Panc1 (cell line): ENCODE measurements around the gene POU2F1. TPM values are rescaled to one million over a fixed set of nuclear protein-coding genes. Genes with fewer than 3 reads are reported as not detected.
A peak's percentile ranks its signal among the peaks of the same experiment; 100 is the strongest.

Experiments
- ATAC-seq: fragments of 200-7000 bp; cut with Tn5 transposase; 2 replicates; pipeline ENCODE4 v1.9.1; 2020; ENCODE audit warnings: mild to moderate bottlenecking, moderate library complexity
- BruUV-seq: library from RNA; stranded (reverse); fragments of 400-500 nt; replicated peaks from 2 replicates; lab custom pipeline; 2021; lab: Mats Ljungman, UMichigan
- CTCF ChIA-PET: fragments of 300-600 bp; sonication (Branson Sonifier 250); formaldehyde crosslinking; loops from one replicate; lab custom pipeline; 2022; ENCODE audit warnings: antibody characterized with exemption; lab: Charles Lee
- POLR2A ChIA-PET: fragments of 300-600 bp; sonication (Branson Sonifier 250); formaldehyde crosslinking; loops from one replicate; lab custom pipeline; 2022; ENCODE audit warnings: antibody characterized with exemption; lab: Charles Lee
- DNase-seq: peaks from one replicate; pipeline ENCODE4 v3.0.0-alpha.2; 2010; ENCODE audit warnings: low read depth, low spot score
- H3K27ac ChIP-seq: 2 replicates; pipeline ENCODE4 v1.5.1; 2011; ENCODE audit warnings: mild to moderate bottlenecking, low read length, inconsistent platforms
- H3K27me3 ChIP-seq: fragments of 200-500 bp; sonication (Bioruptor generic); 2 replicates; pipeline ENCODE4 v1.6.0; 2014; ENCODE audit warnings: low read length, inconsistent platforms; ENCODE audit not compliant: control insufficient read depth, insufficient read depth
- H3K36me3 ChIP-seq: fragments of 200-500 bp; sonication (Bioruptor generic); 2 replicates; pipeline ENCODE4 v1.5.1; 2014; ENCODE audit warnings: inconsistent platforms, mild to moderate bottlenecking, low read length, moderate library complexity; ENCODE audit not compliant: control insufficient read depth, insufficient read depth
- H3K4me1 ChIP-seq: 2 replicates; pipeline ENCODE4 v1.5.1; 2011; ENCODE audit warnings: inconsistent platforms, mild to moderate bottlenecking, low read length, moderate library complexity; ENCODE audit not compliant: control insufficient read depth, insufficient read depth
- H3K4me3 ChIP-seq, 2 experiments: 2 replicates each; pipeline ENCODE4 v1.5.1; 2011 to 2012; ENCODE audit warnings: low read depth in 2 of 2, low read length in 2 of 2, mild to moderate bottlenecking in 2 of 2, inconsistent platforms in 1 of 2, moderate library complexity in 1 of 2
- H3K9me3 ChIP-seq: fragments of 200-500 bp; sonication (Bioruptor generic); 2 replicates; pipeline ENCODE4 v1.5.1; 2014; ENCODE audit warnings: low read depth, mild to moderate bottlenecking, inconsistent platforms, low read length, moderate library complexity; ENCODE audit not compliant: control insufficient read depth, insufficient read depth
- CTCF ChIP-seq: fragments of 450-650 bp; IDR thresholded peaks from 2 replicates; pipeline ENCODE4 v1.5.1; 2017; ENCODE audit warnings: mild to moderate bottlenecking
- POLR2AphosphoS5 ChIP-seq: IDR thresholded peaks from 2 replicates; pipeline ENCODE4 v1.6.1; 2012; ENCODE audit warnings: mild to moderate bottlenecking, low read depth, low read length, moderate library complexity
- REST ChIP-seq, 2 experiments: IDR thresholded peaks; 2 replicates each; pipeline ENCODE4 v1.6.1; 2011 to 2012; ENCODE audit warnings: low read depth in 2 of 2, control low read depth in 1 of 2, low read length in 1 of 2, mild to moderate bottlenecking in 1 of 2, moderate library complexity in 1 of 2; ENCODE audit not compliant: insufficient read depth in 1 of 2
- SIN3A ChIP-seq: IDR thresholded peaks from 2 replicates; pipeline ENCODE4 v1.6.1; 2012; ENCODE audit warnings: low read depth, mild to moderate bottlenecking, low read length, moderate library complexity, borderline replicate concordance; ENCODE audit not compliant: insufficient read depth
- TCF7L2 ChIP-seq: IDR thresholded peaks from 2 replicates; pipeline ENCODE4 v1.6.1; 2011; ENCODE audit warnings: mild to moderate bottlenecking, low read depth, low read length, inconsistent platforms
- in situ Hi-C: cut with HindIII; loops from 2 replicates; pipeline ENCODE4 v1.10.0; 2016; ENCODE audit warnings: low sequenced_read_pairs, low pct_unique_long_range_greater_than_20kb
- intact Hi-C: fragments of 100-400 bp; cut with micrococcal nuclease; formaldehyde crosslinking; loops from one replicate; pipeline ENCODE4 v1.10.0; 2022; ENCODE audit not compliant: unreplicated experiment
- total RNA-seq: library from RNA; stranded (reverse); gene quantifications from one replicate; pipeline ENCODE4 v1.2.1, GENCODE V29; 2021; ENCODE audit not compliant: unreplicated experiment

POU2F1 gene
- total RNA-seq, 1 experiment from 2014 or later = 17.1 TPM

DNA sequence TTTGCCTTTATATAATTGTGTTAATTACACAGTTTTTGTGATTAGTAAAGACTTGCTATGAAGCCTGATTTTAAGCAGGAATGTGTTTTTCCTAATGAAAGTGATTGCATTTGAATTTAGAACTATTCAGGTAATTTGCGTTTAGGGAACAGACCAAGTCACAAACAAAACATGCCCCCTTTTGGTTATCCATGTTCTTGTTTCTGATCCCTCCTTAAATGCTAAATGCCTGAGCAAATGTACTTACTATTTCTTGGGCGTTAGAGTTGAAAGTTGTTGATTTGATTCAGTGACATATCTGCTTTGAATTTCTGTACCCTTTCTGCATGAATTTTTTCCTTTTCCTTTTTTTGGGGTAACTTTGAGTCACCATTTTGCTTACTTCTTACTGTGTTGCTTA is 5.2 kb downstream of the POU2F1 start:
- Histone ChIP-seq H3K4me1 (peaks cover 30% of the 10 kb centered on the region), H3K9me3 (no peaks in the 10 kb centered on the region), H3K27ac (no peak overlapping the region), H3K4me3 (no peak overlapping the region), H3K27me3 (no peaks in the 10 kb centered on the region), H3K36me3 (no peaks in the 10 kb centered on the region)
- no TSS peak for BruUV-seq
- TF ChIP-seq TCF7L2 (no peak), SIN3A (no peak), REST (IDR thresholded peaks at IDR 0.05; ENCODE audit: insufficient read depth in 1 of 2, low read depth in 2 of 2, low read length in 1 of 2) (no peak), POLR2AphosphoS5 (no peak)
- ATAC-seq (no peak), DNase-seq (no peak)
- intact Hi-C loops (no loop called here), in situ Hi-C loops (no loop called here)
- CTCF ChIA-PET = no interaction called here
- POLR2A ChIA-PET = no interaction called here

DNA sequence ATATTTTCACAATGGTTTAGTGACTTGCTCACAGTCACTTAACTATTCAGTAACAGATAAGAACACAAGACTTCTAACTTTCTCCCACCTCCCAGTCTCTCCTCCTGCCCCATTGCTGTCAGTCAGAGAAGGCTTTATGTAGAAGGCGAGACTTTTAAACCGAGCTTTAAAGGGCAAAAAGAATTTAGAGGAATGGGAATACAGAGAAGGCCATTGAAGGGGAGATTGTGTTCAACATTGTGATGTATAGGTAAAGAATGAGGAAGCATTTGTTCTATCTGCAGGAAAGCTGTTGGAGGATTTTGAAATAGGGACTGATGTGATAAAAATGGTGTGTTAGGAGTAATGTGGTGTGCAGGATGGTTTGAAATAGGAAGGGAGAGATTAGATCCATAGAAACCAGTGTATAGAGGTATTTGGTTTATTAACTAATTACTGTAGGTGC is 7.3 kb downstream of the POU2F1 start:
- intact Hi-C loops (no loop called here), in situ Hi-C loops (no loop called here)
- ATAC-seq (no peak), DNase-seq (no peak)
- no TSS peak for BruUV-seq
- Histone ChIP-seq H3K36me3 (no peaks in the 10 kb centered on the region), H3K27me3 (no peaks in the 10 kb centered on the region), H3K4me1 (peaks cover 22% of the 10 kb centered on the region), H3K9me3 (no peaks in the 10 kb centered on the region), H3K4me3 (no peak overlapping the region), H3K27ac (0 out of 2 replicates have a peak overlapping the region, but pooled peaks have one; percentile 42)
- CTCF ChIA-PET = no interaction called here
- POLR2A ChIA-PET = no interaction called here
- TF ChIP-seq SIN3A = no peak
- no peak for TF ChIP-seq CTCF
- TF ChIP-seq TCF7L2 = no peak
- no peak for TF ChIP-seq REST (IDR thresholded peaks at IDR 0.05; ENCODE audit: insufficient read depth in 1 of 2, low read depth in 2 of 2, low read length in 1 of 2)
- TF ChIP-seq POLR2AphosphoS5 = no peak
